GM23248 (cell line): ENCODE results near the gene TOX2.

Experiments used
- EZH2 ChIP-seq: fragments of 200-600 bp; sonication (generic); IDR thresholded peaks from 2 replicates; pipeline ENCODE4 v1.6.1; 2018; ENCODE audit warnings: antibody characterized with exemption, mild to moderate bottlenecking; ENCODE audit not compliant: insufficient read depth, poor library complexity, severe bottlenecking
- EZH2phosphoT487 ChIP-seq: fragments of 200-600 bp; sonication (generic); IDR thresholded peaks from 2 replicates; pipeline ENCODE4 v1.6.1; 2018; ENCODE audit warnings: antibody characterized with exemption, moderate library complexity, mild to moderate bottlenecking, low read depth; ENCODE audit not compliant: insufficient read depth

GRCh38 chr20:43925215-43925614 is 10.6 kb downstream of the TOX2 start:
- TF ChIP-seq EZH2 = no peak
- TF ChIP-seq EZH2phosphoT487 = no peak
